Measurements from ENCODE around the gene KRTAP5-1. TPM values are rescaled to one million over a fixed set of nuclear protein-coding genes. Genes with fewer than 3 reads are reported as not detected.
"Not testable (repeated sequence)": the region's sequence is repeated elsewhere in the genome, so short reads cannot be mapped to it uniquely, and the experiment has no call there.

The KRTAP5-1 gene, protein sequence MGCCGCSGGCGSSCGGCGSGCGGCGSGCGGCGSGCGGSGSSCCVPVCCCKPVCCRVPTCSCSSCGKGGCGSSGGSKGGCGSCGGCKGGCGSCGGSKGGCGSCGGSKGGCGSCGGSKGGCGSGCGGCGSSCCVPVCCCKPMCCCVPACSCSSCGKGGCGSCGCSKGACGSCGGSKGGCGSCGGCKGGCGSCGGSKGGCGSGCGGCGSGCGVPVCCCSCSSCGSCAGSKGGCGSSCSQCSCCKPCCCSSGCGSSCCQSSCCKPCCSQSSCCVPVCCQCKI
- total RNA-seq, result not detected

- H3K27me3 ChIP-seq; H3K9me3 ChIP-seq; H3K27ac ChIP-seq; DNase-seq; H3K4me1 ChIP-seq; H3K4me3 ChIP-seq; H3K36me3 ChIP-seq; H3K9ac ChIP-seq (ENCODE audit: low read depth in 2 of 2, low read length in 2 of 2); intact Hi-C loops (cut with DNase I): not testable (repeated sequence)
Observed at GRCh38 chr11:1584661-1585370, at the start of gene KRTAP5-1. TSS of gene KRTAP5-1 (minus strand) at chr11:1585283. CDS start at chr11:1585249, 34 bp downstream.

DNA sequence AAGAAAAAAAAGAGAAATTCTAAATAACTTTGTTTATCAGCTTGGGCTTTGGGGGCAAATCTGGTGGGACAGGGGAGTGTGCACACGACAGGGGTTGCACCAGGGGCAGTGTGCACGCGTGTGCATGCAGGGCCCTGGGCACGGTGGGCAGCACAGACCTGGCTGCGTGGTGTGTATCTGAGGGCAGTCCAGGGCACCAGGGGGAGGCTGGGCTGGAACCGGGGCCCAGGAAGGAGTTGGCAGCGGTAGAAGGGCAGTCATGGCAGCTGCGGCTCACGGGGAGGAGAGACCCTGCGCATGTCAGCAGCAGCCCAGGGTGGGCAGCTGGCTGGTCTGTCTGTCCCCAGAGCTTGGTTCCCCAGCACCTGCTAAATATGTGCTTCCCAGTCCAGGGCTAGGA lies 48.8 kb upstream of the KRTAP5-1 start:
- intact Hi-C loops (cut with DNase I), result loop anchor here (5.0 kb wide), 1 partner anchor 87 kb away; no protein-coding TSS in a partner anchor
- DNase-seq, result no peak
- Histone ChIP-seq H3K27ac (no peak overlapping the region), H3K9me3 (no peaks in the 10 kb centered on the region), H3K4me1 (peaks cover 5% of the 10 kb centered on the region), H3K27me3 (no peaks in the 10 kb centered on the region), H3K4me3 (no peak overlapping the region), H3K36me3 (no peaks in the 10 kb centered on the region), H3K9ac (ENCODE audit: low read depth in 2 of 2, low read length in 2 of 2) (no peak overlapping the region)
- no peak for TF ChIP-seq CTCF (IDR thresholded peaks at IDR 0.05)

DNA sequence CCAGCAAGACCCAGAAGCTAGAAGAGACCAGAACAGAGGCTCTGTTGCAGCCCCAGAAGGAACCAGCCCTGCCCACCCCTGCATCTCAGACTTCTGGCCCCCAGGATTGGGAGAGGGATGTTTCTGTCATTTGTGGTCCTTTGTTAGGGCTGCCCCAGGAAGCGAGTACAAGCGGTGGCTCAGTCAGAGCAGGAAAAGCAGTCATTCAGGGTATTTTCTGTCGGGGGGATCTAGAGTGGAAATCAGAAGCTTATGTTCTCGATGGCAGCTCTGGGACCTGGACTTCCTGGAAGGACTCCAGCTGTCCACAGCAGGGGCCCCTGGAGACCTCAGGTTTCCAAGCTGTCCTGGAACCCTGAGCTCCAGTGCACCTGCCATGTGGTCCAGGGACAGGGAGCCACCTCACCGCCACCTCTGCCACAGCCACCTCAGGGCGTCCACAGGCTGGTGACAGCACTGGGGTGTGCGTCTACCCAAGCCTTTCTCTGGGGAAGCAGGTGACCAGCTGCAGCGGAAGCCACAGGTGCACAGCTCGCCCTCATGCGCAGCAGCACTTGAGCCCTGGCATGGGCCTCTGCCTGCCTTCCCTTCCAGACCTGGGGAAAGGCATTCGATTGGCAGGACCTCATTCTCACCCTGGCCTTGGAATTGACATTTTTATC lies 47.1 kb upstream of the KRTAP5-1 start:
- DNase-seq, result no peak
- intact Hi-C loops (cut with DNase I), result loop anchor here (5.0 kb wide), 1 partner anchor 85 kb away; no protein-coding TSS in a partner anchor
- H3K4me1 ChIP-seq, result no peaks in the 10 kb centered on the region
- H3K9me3 ChIP-seq, result no peaks in the 10 kb centered on the region
- H3K36me3 ChIP-seq, result no peaks in the 10 kb centered on the region
- no peak for TF ChIP-seq CTCF (IDR thresholded peaks at IDR 0.05)
- H3K4me3 ChIP-seq, result no peak overlapping the region
- no peak overlapping the region for H3K9ac ChIP-seq (ENCODE audit: low read depth in 2 of 2, low read length in 2 of 2)
- H3K27ac ChIP-seq, result no peak overlapping the region
- H3K27me3 ChIP-seq, result no peaks in the 10 kb centered on the region

- H3K36me3 ChIP-seq, result no peaks in the 10 kb centered on the region
- H3K27me3 ChIP-seq, result no peaks in the 10 kb centered on the region
- H3K4me3 ChIP-seq, result no peak overlapping the region
- H3K27ac ChIP-seq, result no peak overlapping the region
- no peaks in the 10 kb centered on the region for H3K9me3 ChIP-seq
- DNase-seq, result no peak
- intact Hi-C loops (cut with DNase I), result loop anchor here (5.0 kb wide), 1 partner anchor 84 kb away; no protein-coding TSS in a partner anchor
- H3K9ac ChIP-seq (ENCODE audit: low read depth in 2 of 2, low read length in 2 of 2), result no peak overlapping the region
- TF ChIP-seq CTCF (IDR thresholded peaks at IDR 0.05), result no peak
- no peaks in the 10 kb centered on the region for H3K4me1 ChIP-seq
Observed at GRCh38 chr11:1631066-1631568, 46.0 kb upstream of the KRTAP5-1 start.

- no peak for DNase-seq
- no peak overlapping the region for H3K4me3 ChIP-seq
- H3K27me3 ChIP-seq, result no peaks in the 10 kb centered on the region
- no peaks in the 10 kb centered on the region for H3K36me3 ChIP-seq
- no peaks in the 10 kb centered on the region for H3K9me3 ChIP-seq
- TF ChIP-seq CTCF (IDR thresholded peaks at IDR 0.05), result no peak
- intact Hi-C loops (cut with DNase I), result loop anchor here (5.0 kb wide), 1 partner anchor 83 kb away; no protein-coding TSS in a partner anchor
- no peaks in the 10 kb centered on the region for H3K4me1 ChIP-seq
- no peak overlapping the region for H3K27ac ChIP-seq
- H3K9ac ChIP-seq (ENCODE audit: low read depth in 2 of 2, low read length in 2 of 2), result no peak overlapping the region
Observed at GRCh38 chr11:1630271-1630670, 45.2 kb upstream of the KRTAP5-1 start.

All from colonic mucosa (tissue), 4 donors.